Loucy (cell line): ENCODE measurements around the gene INPP4A.

Experiments used
- EZH2phosphoT487 ChIP-seq: fragments of 200-600 bp; IDR thresholded peaks from 2 replicates; pipeline ENCODE4 v1.6.1; 2018; ENCODE audit warnings: antibody characterized with exemption, mild to moderate bottlenecking, moderate library complexity, borderline replicate concordance
- TF ChIP-seq, protein P1 (sequence below): fragments of 200-600 bp; sonication (generic); conservative IDR thresholded peaks from 2 replicates; pipeline ENCODE4 v1.5.1; 2014; ENCODE audit warnings: mild to moderate bottlenecking, antibody characterized with exemption, low read length

GRCh38 chr2:98615481-98615880 is 170.8 kb downstream of the INPP4A start:
- no peak for TF ChIP-seq EZH2phosphoT487
- TF ChIP-seq, protein P1, sequence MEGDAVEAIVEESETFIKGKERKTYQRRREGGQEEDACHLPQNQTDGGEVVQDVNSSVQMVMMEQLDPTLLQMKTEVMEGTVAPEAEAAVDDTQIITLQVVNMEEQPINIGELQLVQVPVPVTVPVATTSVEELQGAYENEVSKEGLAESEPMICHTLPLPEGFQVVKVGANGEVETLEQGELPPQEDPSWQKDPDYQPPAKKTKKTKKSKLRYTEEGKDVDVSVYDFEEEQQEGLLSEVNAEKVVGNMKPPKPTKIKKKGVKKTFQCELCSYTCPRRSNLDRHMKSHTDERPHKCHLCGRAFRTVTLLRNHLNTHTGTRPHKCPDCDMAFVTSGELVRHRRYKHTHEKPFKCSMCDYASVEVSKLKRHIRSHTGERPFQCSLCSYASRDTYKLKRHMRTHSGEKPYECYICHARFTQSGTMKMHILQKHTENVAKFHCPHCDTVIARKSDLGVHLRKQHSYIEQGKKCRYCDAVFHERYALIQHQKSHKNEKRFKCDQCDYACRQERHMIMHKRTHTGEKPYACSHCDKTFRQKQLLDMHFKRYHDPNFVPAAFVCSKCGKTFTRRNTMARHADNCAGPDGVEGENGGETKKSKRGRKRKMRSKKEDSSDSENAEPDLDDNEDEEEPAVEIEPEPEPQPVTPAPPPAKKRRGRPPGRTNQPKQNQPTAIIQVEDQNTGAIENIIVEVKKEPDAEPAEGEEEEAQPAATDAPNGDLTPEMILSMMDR, result peak; percentile 38; the same call in 1 of the 2 replicates
